CD4-positive, alpha-beta memory T cell (primary cell): Measurements from ENCODE around the gene HDAC2. TPM values are rescaled to one million over a fixed set of nuclear protein-coding genes. Genes with fewer than 3 reads are reported as not detected.
"Not testable (repeated sequence)": the region's sequence is repeated elsewhere in the genome, so short reads cannot be mapped to it uniquely, and the experiment has no call there.

Experiments used
- CTCF ChIA-PET: fragments of 350-600 bp; sonication (Branson Sonifier 250); formaldehyde crosslinking; loops from one replicate; lab custom pipeline; 2021; ENCODE audit warnings: inconsistent platforms; ENCODE audit not compliant: partially characterized antibody; lab: Charles Lee
- POLR2A ChIA-PET: fragments of 350-600 bp; sonication (Branson Sonifier 250); formaldehyde crosslinking; loops from one replicate; lab custom pipeline; 2021; ENCODE audit not compliant: partially characterized antibody; lab: Charles Lee
- DNase-seq, 5 donors: peaks; one replicate each; pipeline versions ENCODE4 v3.0.0 to v3.0.0-alpha.2; 2020 to 2022; ENCODE audit warnings: mixed read lengths in 1 of 5
- H3K27ac ChIP-seq: one replicate; pipeline ENCODE4 v1.7.0; 2013; ENCODE audit warnings: low read depth, low read length
- H3K27me3 ChIP-seq: 2 replicates; pipeline ENCODE4 v1.7.0; 2013; ENCODE audit warnings: mild to moderate bottlenecking, low read length, moderate library complexity; ENCODE audit not compliant: insufficient read depth
- H3K36me3 ChIP-seq: 2 replicates; pipeline ENCODE4 v1.7.0; 2013; ENCODE audit warnings: mild to moderate bottlenecking, low read length, moderate library complexity; ENCODE audit not compliant: insufficient read depth
- H3K4me1 ChIP-seq: 2 replicates; pipeline ENCODE4 v1.7.0; 2013; ENCODE audit warnings: mild to moderate bottlenecking, low read length, moderate library complexity; ENCODE audit not compliant: insufficient read depth
- H3K4me3 ChIP-seq, 2 donors: one replicate each; pipeline ENCODE4 v1.7.0; 2013; ENCODE audit warnings: low read length in 2 of 2, mild to moderate bottlenecking in 1 of 2
- H3K9me3 ChIP-seq, 2 donors: one replicate each; pipeline ENCODE4 v1.7.0; 2013; ENCODE audit warnings: low read length in 2 of 2, control low read depth in 1 of 2; ENCODE audit not compliant: control insufficient read depth in 1 of 2
- H3K27ac Mint-ChIP-seq, 7 donors: one replicate each; pipeline ENCODE4 v1.8.0; 2020 to 2021; ENCODE audit warnings: mixed read lengths in 7 of 7, mild to moderate bottlenecking in 6 of 7, inconsistent platforms in 3 of 7, moderate library complexity in 3 of 7
- H3K27me3 Mint-ChIP-seq, 2 donors: one replicate each; pipeline ENCODE4 v1.8.0; 2020 to 2021; ENCODE audit warnings: mixed read lengths in 2 of 2
- H3K36me3 Mint-ChIP-seq, 2 donors: one replicate each; pipeline ENCODE4 v1.8.0; 2020 to 2021; ENCODE audit warnings: mixed read lengths in 2 of 2, inconsistent platforms in 1 of 2, mild to moderate bottlenecking in 1 of 2
- H3K4me1 Mint-ChIP-seq, 4 donors: one replicate each; pipeline ENCODE4 v1.8.0; 2020 to 2021; ENCODE audit warnings: mixed read lengths in 4 of 4, mild to moderate bottlenecking in 1 of 4
- H3K4me3 Mint-ChIP-seq, 8 donors: one replicate each; pipeline ENCODE4 v1.8.0; 2020 to 2021; ENCODE audit warnings: mixed read lengths in 8 of 8, mild to moderate bottlenecking in 7 of 8, moderate library complexity in 6 of 8, inconsistent platforms in 3 of 8
- H3K9me3 Mint-ChIP-seq, 8 donors: one replicate each; pipeline ENCODE4 v1.8.0; 2020 to 2021; ENCODE audit warnings: mixed read lengths in 8 of 8, mild to moderate bottlenecking in 5 of 8, inconsistent platforms in 3 of 8, moderate library complexity in 1 of 8
- intact Hi-C: fragments of 100-400 bp; cut with micrococcal nuclease; formaldehyde crosslinking; loops from one replicate; pipeline ENCODE4 v1.15.1; 2023
- polyA plus RNA-seq, 2 donors: library from polyadenylated mRNA; unstranded; fragments of 300-500 nt; fragmentation: Illumina TruSeq; gene quantifications; one replicate each; pipeline ENCODE4 v1.2.3, GENCODE V29; 2021
- total RNA-seq, 2 experiments: library from RNA; stranded (reverse); gene quantifications; one replicate each; pipeline ENCODE4 v1.2.3, GENCODE V29; 2021

Gene HDAC2
- total and polyA plus RNA-seq, 4 experiments from 2014 or later, result 53.0 to 87.1 (median 64.0) TPM

- POLR2A ChIA-PET, result interaction anchor here (1.6 kb wide), 1 partner anchor 112 kb away, joined by 8 read pairs; no protein-coding TSS in a partner anchor
- peak overlapping the region in 1 of 7 donors; percentile 52 for H3K27ac Mint-ChIP-seq
Observed at GRCh38 chr6:113995634-113996033, 24.7 kb upstream of the HDAC2 start.

DNA sequence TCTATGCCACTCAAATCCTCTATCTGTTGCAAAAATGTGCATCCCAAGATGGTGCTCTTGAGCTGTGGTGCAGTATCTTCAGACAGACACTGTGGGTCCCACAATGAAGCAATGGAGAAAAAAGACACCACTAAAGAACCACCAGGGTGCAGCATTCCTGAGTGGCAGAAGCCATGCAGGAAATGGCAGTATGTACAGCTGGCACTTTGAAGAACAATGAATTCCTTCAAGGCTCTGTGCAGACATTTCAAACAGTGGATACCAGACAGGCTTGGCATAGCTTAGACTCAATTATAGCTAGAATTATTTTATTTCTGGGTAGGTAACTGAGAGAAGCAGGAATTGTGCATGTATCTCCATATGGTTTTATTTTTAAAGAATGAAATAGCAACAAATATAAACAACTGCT, 24.0 kb upstream of the HDAC2 start:
- Histone ChIP-seq H3K36me3 (no peaks in the 10 kb centered on the region), H3K9me3 (no peaks in the 10 kb centered on the region), H3K27ac (no peak overlapping the region), H3K27me3 (no peaks in the 10 kb centered on the region), H3K4me1 (no peaks in the 10 kb centered on the region), H3K4me3 (no peak overlapping the region)
- intact Hi-C loops, result loop anchor here (1.0 kb wide), 1 partner anchor 66 kb away; no protein-coding TSS in a partner anchor
- Mint-ChIP-seq H3K4me1 (peaks cover 0 to 4% (median under 1%) of the 10 kb centered on the region in 4 donors), H3K36me3 (no peaks in the 10 kb centered on the region), H3K4me3 (no peak overlapping the region), H3K27ac (peak overlapping the region in 1 of 7 donors; percentile 42), H3K27me3 (peaks cover 10 to 13% of the 10 kb centered on the region in 2 donors), H3K9me3 (peaks cover 0 to 8% (median 0%) of the 10 kb centered on the region in 8 donors)
- ChIA-PET CTCF (interaction anchor here (0.6 to 4.9 kb wide), 15 partner anchors 9 to 313 kb away, joined by 3 to 43 read pairs (median 3); no protein-coding TSS in a partner anchor), POLR2A (interaction anchor here (1.6 kb wide), 1 partner anchor 113 kb away, joined by 8 read pairs; no protein-coding TSS in a partner anchor)
- DNase-seq, result peak; percentile 21 to 57 (median 54)

More at GRCh38 chr6:113995634-113996033, 24.7 kb upstream of the HDAC2 start:
- DNase-seq, result no peak
- Histone ChIP-seq H3K36me3 (no peaks in the 10 kb centered on the region), H3K9me3 (no peaks in the 10 kb centered on the region), H3K27ac (no peak overlapping the region), H3K4me3 (no peak overlapping the region), H3K4me1 (no peaks in the 10 kb centered on the region), H3K27me3 (no peaks in the 10 kb centered on the region)
- peaks cover 0 to 4% (median under 1%) of the 10 kb centered on the region in 4 donors for H3K4me1 Mint-ChIP-seq
- intact Hi-C loops, result loop anchor here (1.0 kb wide), 1 partner anchor 66 kb away; no protein-coding TSS in a partner anchor
- H3K9me3 Mint-ChIP-seq, result peaks cover 0 to 7% (median 0%) of the 10 kb centered on the region in 8 donors
- no peaks in the 10 kb centered on the region for H3K36me3 Mint-ChIP-seq
- peaks cover 9 to 14% of the 10 kb centered on the region in 2 donors for H3K27me3 Mint-ChIP-seq
- CTCF ChIA-PET, result interaction anchor here (0.6 to 4.9 kb wide), 13 partner anchors 8 to 309 kb away, joined by 3 to 43 read pairs (median 3); no protein-coding TSS in a partner anchor
- no peak overlapping the region for H3K4me3 Mint-ChIP-seq

DNA sequence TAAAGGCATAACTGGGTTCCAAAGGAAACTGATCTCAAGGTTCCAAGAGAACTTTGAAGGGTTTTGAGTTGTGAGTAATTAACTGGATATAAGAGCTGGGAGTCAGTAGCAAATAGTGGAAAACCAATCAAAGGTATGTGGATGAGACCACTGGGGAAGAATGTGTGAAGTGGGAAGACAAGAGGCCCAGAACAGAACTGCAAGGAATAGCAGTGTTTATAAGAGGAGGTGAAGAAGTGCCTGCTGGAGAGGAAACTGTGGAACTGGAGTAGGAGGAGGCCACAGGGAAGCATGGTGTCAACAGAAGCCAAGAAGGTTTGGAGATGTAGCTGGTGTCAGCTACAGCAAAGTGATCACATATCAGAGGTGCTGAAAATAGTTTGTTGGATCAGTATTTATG, 18.7 kb upstream of the HDAC2 start:
- H3K36me3 ChIP-seq, result no peaks in the 10 kb centered on the region
- no peak overlapping the region for H3K27ac Mint-ChIP-seq
- peaks cover 6 to 8% of the 10 kb centered on the region in 2 donors for H3K27me3 Mint-ChIP-seq
- no peaks in the 10 kb centered on the region for H3K9me3 ChIP-seq
- H3K4me1 ChIP-seq, result no peaks in the 10 kb centered on the region
- DNase-seq, result no peak
- H3K36me3 Mint-ChIP-seq, result no peaks in the 10 kb centered on the region
- CTCF ChIA-PET, result no interaction called here
- no peak overlapping the region for H3K4me3 Mint-ChIP-seq
- H3K4me1 Mint-ChIP-seq, result no peaks in the 10 kb centered on the region
- POLR2A ChIA-PET, result no interaction called here
- no peak overlapping the region for H3K27ac ChIP-seq
- peaks cover 0 to 7% (median under 1%) of the 10 kb centered on the region in 8 donors for H3K9me3 Mint-ChIP-seq
- H3K27me3 ChIP-seq, result no peaks in the 10 kb centered on the region
- no peak overlapping the region for H3K4me3 ChIP-seq
- intact Hi-C loops, result no loop called here

DNA sequence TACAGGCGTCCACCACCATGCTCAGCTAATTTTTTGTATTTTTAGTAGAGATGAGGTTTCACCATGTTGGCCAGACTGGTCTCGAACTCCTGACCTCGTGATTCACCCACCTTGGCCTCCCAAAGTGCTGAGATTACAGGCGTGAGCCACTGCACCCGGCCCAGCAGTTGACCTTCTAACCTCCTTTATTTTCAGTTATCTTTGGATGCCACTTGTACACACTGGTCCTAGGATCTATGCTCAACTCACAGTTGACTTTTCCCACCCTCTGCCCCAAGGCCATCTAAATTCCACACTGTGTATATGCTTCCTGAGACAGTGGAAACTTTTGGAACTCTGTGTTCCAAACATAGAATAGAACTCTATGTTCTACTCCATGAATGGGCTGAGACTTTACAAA, 11.7 kb upstream of the HDAC2 start:
- intact Hi-C loops, H3K4me1 ChIP-seq, H3K27me3 Mint-ChIP-seq, H3K4me3 ChIP-seq, H3K4me1 Mint-ChIP-seq, H3K36me3 Mint-ChIP-seq, POLR2A ChIA-PET, H3K27ac ChIP-seq, H3K9me3 ChIP-seq, DNase-seq, H3K4me3 Mint-ChIP-seq, H3K27me3 ChIP-seq, H3K9me3 Mint-ChIP-seq, H3K27ac Mint-ChIP-seq, H3K36me3 ChIP-seq: not testable (repeated sequence)
- CTCF ChIA-PET, result interaction anchor here (1.3 kb wide), 1 partner anchor 9 kb away, joined by 3 read pairs; no protein-coding TSS in a partner anchor

GRCh38 chr6:113982055-113982550, 11.2 kb upstream of the HDAC2 start:
- H3K27ac Mint-ChIP-seq, result no peak overlapping the region
- POLR2A ChIA-PET, result no interaction called here

DNA sequence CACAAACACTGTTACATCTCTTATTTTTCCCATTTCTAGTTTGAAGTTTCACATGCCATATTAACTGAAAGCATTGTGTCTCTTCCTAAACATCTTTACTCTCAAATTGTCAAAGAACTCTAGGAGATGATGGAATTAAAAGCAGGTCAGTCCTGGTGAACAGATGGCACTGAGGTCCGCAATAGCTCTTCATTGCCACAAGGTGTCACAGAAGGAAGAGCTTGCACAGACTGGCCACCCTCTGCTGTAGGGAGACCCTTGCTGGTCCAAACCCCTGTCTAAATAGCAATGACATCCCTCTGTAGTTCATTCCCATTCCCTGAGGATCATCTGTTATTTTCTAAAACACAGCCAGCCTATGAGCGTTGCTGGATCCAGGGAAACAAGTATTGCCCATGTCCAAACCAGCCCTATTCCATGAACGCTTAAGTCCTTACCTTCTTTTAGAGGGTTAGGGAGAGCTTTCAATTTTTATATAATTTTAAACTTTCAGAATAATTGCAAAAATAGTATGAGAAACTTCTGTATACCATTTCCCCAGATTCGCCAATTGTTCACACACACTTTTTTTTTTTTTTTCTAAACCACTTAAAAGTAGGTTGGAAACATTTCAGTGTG, 10.1 kb upstream of the HDAC2 start:
- Histone ChIP-seq H3K27ac (no peak overlapping the region), H3K4me3 (no peak overlapping the region), H3K4me1 (no peaks in the 10 kb centered on the region), H3K9me3 (no peaks in the 10 kb centered on the region), H3K36me3 (no peaks in the 10 kb centered on the region), H3K27me3 (no peaks in the 10 kb centered on the region)
- Mint-ChIP-seq H3K27me3 (peaks cover under 1% of the 10 kb centered on the region in 2 donors), H3K4me1 (no peaks in the 10 kb centered on the region), H3K36me3 (no peaks in the 10 kb centered on the region), H3K4me3 (no peak overlapping the region), H3K27ac (no peak overlapping the region), H3K9me3 (no peaks in the 10 kb centered on the region)
- intact Hi-C loops, result no loop called here
- CTCF ChIA-PET, result interaction anchor here (1.0 to 2.1 kb wide), 8 partner anchors 9 to 122 kb away, joined by 3 to 11 read pairs (median 4); no protein-coding TSS in a partner anchor
- DNase-seq, result no peak
- POLR2A ChIA-PET, result no interaction called here

More at GRCh38 chr6:113982055-113982550, 11.2 kb upstream of the HDAC2 start:
- Mint-ChIP-seq H3K27me3 (no peaks in the 10 kb centered on the region), H3K9me3 (no peaks in the 10 kb centered on the region), H3K36me3 (no peaks in the 10 kb centered on the region), H3K4me3 (no peak overlapping the region), H3K4me1 (no peaks in the 10 kb centered on the region)
- no peaks in the 10 kb centered on the region for H3K36me3 ChIP-seq
- intact Hi-C loops, result no loop called here
- H3K27me3 ChIP-seq, result no peaks in the 10 kb centered on the region
- no peak overlapping the region for H3K27ac ChIP-seq
- no peak for DNase-seq
- no peaks in the 10 kb centered on the region for H3K9me3 ChIP-seq
- H3K4me3 ChIP-seq, result no peak overlapping the region
- CTCF ChIA-PET, result no interaction called here
- H3K4me1 ChIP-seq, result no peaks in the 10 kb centered on the region

- no peak for DNase-seq
- Histone ChIP-seq H3K36me3 (no peaks in the 10 kb centered on the region), H3K4me1 (no peaks in the 10 kb centered on the region), H3K27me3 (no peaks in the 10 kb centered on the region), H3K4me3 (no peak overlapping the region), H3K27ac (no peak overlapping the region), H3K9me3 (no peaks in the 10 kb centered on the region)
- no peaks in the 10 kb centered on the region for H3K36me3 Mint-ChIP-seq
- peaks cover 2% of the 10 kb centered on the region in 2 donors for H3K27me3 Mint-ChIP-seq
- no peak overlapping the region for H3K27ac Mint-ChIP-seq
- H3K4me3 Mint-ChIP-seq, result no peak overlapping the region
- CTCF ChIA-PET, result interaction anchor here (1.0 to 2.1 kb wide), 5 partner anchors 8 to 123 kb away, joined by 3 to 11 read pairs (median 5); no protein-coding TSS in a partner anchor
- POLR2A ChIA-PET, result no interaction called here
- intact Hi-C loops, result no loop called here
- no peaks in the 10 kb centered on the region for H3K9me3 Mint-ChIP-seq
- no peaks in the 10 kb centered on the region for H3K4me1 Mint-ChIP-seq
Observed at GRCh38 chr6:113979937-113980336, 9.0 kb upstream of the HDAC2 start.
